Urinary bladder (tissue), 4 donors: ENCODE results near the gene TRIM31. TPM values are rescaled to one million over a fixed set of nuclear protein-coding genes. Genes with fewer than 3 reads are reported as not detected.

Experiments used
- DNase-seq: peaks from one replicate; pipeline ENCODE4 v3.0.0-alpha.2; 2015; ENCODE audit errors: extremely low spot score
- H3K27ac ChIP-seq: one replicate; pipeline ENCODE4 v1.5.1; 2013; ENCODE audit warnings: low read depth, mild to moderate bottlenecking, moderate library complexity
- H3K36me3 ChIP-seq: one replicate; pipeline ENCODE4 v1.6.1; 2013; ENCODE audit warnings: mild to moderate bottlenecking, moderate library complexity; ENCODE audit not compliant: insufficient read depth
- H3K4me1 ChIP-seq: one replicate; pipeline ENCODE4 v1.6.1; 2013; ENCODE audit warnings: mild to moderate bottlenecking, moderate library complexity; ENCODE audit not compliant: insufficient read depth
- H3K4me3 ChIP-seq: one replicate; pipeline ENCODE4 v1.5.1; 2013; ENCODE audit warnings: low read depth, low read length
- WGBS: extraction: QIAGEN DNeasy Blood & Tissue Kit; methylation state at CpG from one replicate; pipeline ENCODE4 v1.1.7; 2013; 5-methylcytosine and 5-hydroxymethylcytosine counted together
- polyA plus RNA-seq: library from polyadenylated mRNA; stranded (reverse); fragments of 200-250 nt; gene quantifications from one replicate; pipeline ENCODE4 v1.2.3, GENCODE V29; 2013
- total RNA-seq: library from RNA; depleted of rRNA; stranded (reverse); fragments of >200 nt; gene quantifications from one replicate; pipeline ENCODE4 v1.2.3, GENCODE V29; 2014
- donor health status: healthy with polysubstance abuse.
- donor health status: healthy.

The TRIM31 gene
- total and polyA plus RNA-seq, 2 donors: 1.3 to 9.6 TPM

DNA sequence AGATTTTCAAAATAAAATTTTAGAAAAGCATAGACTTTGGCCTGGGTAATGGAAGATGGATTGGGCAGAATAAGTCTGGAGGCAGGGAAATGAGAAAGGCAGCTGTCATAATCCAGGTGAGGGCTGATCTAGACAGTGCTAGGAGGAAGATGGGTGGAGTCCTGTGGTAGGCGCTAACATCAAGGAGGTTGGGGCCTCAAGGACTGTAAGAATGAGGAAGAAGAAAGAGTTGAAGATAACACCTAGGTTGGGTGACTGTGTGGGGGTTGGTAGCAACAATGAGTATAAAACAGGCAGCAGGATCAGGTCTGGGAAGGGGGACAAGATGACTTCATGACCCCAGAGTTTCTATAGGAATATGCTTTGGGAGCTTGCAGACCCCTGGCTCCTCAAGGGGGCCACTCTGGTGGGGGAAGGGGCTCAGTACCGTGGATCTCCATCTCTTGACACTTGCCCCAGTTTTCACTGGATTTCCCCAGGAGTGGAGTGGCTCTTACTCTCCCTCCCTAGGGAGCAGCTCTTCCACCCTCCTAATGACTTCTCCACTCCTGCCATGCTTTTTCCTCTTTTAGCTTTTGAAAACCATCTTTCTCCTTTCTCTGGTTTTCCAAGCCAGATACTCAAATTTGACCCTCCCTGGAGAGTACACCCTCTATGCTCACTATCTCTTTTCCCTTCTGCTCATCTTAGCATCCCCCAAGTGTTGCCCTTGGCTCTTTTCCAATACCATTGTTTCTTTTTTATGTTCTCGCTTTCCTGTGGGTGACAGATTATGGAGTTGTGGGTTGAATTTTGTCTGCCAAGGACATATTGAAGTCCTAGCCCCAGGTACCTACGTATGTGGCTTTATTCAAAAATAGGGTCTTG, 14.8 kb downstream of the TRIM31 start:
- no peak overlapping the region for H3K27ac ChIP-seq
- no peaks in the 10 kb centered on the region for H3K36me3 ChIP-seq
- H3K4me3 ChIP-seq: no peak overlapping the region
- no peaks in the 10 kb centered on the region for H3K4me1 ChIP-seq
- 70% methylated on average over 4 of the region's 4 CpGs for WGBS
- no peak for DNase-seq

DNA sequence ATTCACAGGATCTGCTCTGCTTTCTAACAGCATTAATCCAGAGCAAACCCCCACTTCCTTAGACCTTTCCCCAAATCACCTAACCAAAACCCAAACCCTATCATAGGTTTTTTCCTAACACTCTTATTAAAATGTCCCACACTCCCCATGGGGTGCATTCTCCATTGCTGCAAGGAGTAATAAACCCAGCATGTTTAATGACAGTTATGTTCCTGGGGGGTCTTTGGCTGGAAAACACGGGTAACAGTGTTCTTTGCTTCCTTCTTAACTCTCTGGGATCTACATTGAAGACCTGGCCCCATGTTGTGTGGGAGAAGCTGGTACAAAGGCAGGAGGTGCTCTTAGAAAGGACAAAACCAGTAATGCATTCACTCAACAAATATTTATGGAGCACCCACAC, 16.1 kb downstream of the TRIM31 start:
- H3K27ac ChIP-seq: no peak overlapping the region
- H3K4me3 ChIP-seq: no peak overlapping the region
- no peaks in the 10 kb centered on the region for H3K36me3 ChIP-seq
- H3K4me1 ChIP-seq: no peaks in the 10 kb centered on the region
- no peak for DNase-seq
- WGBS: 30% methylated on average over 1 of the region's 1 CpG

DNA sequence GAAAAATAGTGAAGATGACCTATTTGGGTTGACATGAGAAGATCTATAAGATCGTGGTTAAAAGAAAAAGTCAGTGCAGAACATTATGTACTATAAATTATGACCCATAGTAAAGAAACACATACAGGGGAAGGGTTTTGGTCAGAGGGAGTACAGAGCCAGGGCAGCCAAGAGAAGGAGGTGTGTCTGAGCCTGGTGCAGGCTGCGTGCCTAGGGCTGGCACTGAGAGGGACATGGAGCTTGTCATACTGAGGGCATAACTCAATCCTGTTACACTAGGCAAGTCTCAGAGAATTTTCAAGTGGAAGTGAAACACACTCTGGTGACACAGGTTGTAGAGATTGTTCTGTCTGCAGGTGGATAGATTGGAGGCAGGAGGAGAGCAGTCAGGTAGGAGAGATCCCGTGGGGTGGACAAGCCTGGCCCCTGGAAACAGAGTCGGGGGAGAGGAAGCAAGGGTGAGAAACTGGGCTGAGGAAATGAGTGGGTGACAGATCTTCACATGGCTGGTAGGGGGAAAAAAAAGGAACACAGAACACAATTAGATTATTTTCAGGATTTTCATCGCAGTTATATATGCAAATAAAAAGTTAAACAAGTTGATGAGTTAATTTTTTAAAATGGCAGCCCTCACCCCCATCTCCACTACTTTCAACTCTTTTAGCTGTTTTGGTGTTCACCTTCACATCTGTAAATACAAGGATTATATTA, 18.8 kb downstream of the TRIM31 start:
- Histone ChIP-seq H3K4me1 (no peaks in the 10 kb centered on the region), H3K27ac (no peak overlapping the region), H3K4me3 (no peak overlapping the region), H3K36me3 (no peaks in the 10 kb centered on the region)
- WGBS: 74% methylated on average over 5 of the region's 5 CpGs
- no peak for DNase-seq

DNA sequence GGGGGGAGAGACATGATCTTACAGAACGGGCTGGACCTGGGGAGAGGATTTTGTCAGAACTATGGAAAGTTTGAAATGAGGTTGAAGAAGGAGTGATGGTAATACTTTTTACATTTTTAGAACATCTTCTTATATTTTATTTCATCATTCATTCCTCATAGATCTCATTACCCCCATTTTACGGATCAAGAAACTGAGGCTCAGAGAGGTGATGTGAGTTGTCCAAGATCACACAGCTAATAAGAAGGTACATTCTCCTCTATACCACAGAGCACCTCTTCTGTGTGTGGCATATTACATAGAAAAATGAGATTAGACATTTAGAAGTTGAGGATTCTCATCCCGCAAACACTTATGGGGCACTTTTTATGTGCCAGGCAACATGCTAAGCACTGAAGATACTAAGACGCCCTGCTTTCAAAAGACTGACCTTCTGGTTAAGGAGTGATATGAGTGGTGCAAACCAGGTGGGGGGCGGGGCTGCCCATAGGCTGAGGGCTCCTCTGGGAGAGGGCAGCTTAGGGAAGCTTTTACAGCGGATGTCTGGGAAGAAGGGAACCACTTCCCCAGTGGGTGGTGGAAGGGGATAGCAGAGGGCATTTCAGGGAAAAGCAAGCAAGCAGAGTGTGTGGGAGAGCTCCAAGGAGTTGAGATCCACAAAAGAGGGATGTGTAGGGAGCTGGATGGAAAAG, 19.9 kb downstream of the TRIM31 start:
- Histone ChIP-seq H3K4me3 (no peak overlapping the region), H3K36me3 (no peaks in the 10 kb centered on the region), H3K4me1 (no peaks in the 10 kb centered on the region), H3K27ac (no peak overlapping the region)
- no peak for DNase-seq
- 64% methylated on average over 6 of the region's 6 CpGs for WGBS

DNA sequence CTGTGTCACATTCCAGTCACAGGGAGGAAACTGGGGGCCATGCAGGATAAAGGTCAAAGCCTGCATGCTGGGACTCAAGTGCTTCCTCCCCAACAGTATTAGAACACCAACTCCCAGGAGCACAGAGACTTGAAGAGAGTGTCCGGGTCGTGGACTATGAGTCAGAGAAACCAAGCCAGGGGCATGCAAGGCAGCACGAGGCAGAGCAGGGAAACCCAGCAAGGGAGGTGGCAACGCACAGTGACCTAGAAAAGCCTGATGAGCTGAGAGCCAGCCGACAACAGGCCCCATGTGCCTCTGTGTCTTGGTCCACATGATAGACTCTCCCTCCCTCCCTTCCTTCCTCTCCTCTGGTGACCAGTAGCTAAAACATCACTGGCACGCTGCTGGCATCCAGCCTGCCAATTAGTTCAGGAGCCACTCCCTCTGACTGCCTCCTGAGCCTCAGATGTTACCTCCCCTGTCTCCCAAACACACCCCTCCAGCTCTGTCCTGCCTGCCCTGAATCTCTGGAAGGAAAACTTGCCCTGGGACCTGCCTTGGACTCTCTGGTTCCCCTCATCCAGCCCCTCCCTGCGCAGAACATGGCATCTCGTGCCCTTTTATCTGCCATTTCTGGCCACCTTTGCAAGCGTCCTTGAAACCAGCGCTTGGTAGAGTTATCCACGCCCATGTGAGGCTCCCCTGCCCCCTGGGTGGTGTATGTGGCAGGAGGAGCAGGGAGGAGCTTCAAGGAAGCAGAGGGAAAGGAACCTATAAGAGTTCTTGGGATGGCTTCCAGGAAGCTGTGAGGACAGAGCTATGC, 21.1 kb downstream of the TRIM31 start:
- no peak for DNase-seq
- Histone ChIP-seq H3K4me3 (no peak overlapping the region), H3K27ac (no peak overlapping the region), H3K36me3 (no peaks in the 10 kb centered on the region), H3K4me1 (no peaks in the 10 kb centered on the region)
- 47% methylated on average over 11 of the region's 11 CpGs for WGBS

DNA sequence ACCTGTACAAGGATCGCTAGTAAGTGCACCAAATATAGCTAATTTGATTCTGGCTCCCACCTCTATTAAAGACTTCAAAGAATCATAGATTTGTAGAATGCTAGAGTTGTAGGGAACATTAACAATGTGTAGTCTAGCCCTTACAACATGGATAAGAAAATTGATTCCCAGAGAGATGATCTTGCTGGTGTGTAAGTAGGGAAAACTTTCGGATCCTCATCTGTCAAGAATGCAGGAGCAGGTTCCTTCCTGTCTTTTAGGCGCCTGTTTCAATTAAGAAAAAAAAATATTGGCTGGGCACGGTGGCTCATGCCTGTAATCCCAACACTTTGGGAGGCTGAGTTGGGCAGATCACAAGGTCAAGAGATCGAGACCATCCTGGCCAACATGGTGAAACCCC, 25.0 kb downstream of the TRIM31 start:
- H3K36me3 ChIP-seq: no peaks in the 10 kb centered on the region
- no peak for DNase-seq
- H3K4me1 ChIP-seq: no peaks in the 10 kb centered on the region
- H3K27ac ChIP-seq: no peak overlapping the region
- 67% methylated on average over 5 of the region's 5 CpGs for WGBS
- no peak overlapping the region for H3K4me3 ChIP-seq

DNA sequence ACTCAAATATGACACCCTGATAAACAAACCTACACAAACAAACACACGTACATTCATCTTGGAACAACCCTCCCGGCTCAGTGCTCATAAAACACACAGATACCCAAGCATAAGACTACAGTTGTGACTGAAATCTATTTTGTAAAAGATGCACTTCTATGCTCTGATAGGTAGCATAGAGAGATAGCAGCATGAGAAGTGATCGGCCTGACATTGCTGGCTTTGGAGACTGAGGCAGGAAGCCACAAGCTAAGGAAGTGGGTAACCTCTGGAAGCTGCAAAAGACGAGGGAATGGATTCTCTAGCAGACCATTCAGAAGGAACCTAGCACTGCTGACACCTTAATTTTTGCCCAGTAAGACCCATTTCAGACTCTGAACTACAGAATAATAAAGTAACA, 35.7 kb downstream of the TRIM31 start:
- Histone ChIP-seq H3K4me1 (no peaks in the 10 kb centered on the region), H3K36me3 (no peaks in the 10 kb centered on the region), H3K27ac (no peak overlapping the region), H3K4me3 (no peak overlapping the region)
- WGBS: 37% methylated on average over 4 of the region's 4 CpGs
- DNase-seq: no peak

DNA sequence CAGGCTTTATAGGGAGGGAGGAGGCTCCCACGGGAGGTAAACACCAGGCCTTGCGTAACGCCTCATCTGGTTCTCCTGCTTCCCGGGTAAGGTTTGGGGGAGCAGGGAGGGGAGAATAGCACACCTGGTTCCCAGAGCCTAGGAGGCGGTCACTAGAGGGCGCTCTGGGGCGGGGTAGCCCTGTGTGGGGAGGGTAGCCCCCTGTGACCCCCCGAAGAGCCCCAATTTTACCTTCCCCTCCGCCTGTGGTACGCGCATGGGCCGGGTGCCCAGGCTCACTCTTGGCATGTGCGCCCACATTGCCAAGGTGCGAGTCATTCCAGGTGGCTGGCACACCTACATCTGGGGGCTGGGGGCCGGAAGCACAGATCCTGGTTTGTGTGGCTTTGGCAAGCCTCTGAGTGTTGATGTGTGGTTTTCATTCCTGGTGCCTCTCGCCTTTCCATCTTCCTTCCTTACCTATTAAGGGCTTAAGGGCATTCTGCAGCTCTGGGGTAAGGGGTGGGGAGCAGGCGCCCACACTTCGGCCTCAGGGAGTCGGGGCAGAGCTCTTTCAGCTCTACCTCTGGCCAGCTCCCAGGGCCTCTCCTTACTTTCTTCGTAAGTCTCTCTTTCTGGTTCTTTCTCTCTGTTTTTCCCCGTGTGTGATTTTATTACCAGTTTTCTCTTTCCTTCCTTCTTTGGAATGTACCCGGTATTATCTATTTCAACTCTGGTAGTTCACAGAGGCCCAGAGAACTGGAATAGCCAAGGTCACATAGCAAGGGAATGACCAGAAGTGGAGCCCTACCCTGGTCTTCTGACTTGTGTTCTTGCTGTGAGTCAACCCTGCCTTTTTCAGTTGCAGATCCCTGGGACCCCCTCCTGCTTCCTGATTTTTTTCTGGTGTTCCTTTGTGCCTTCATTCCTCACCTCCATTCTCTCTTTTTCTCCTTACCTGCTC, 36.8 kb downstream of the TRIM31 start:
- Histone ChIP-seq H3K4me1 (no peaks in the 10 kb centered on the region), H3K4me3 (peak overlapping the region; percentile 34), H3K27ac (no peak overlapping the region), H3K36me3 (no peaks in the 10 kb centered on the region)
- 29% methylated on average over 22 of the region's 22 CpGs for WGBS
- DNase-seq: no peak

DNA sequence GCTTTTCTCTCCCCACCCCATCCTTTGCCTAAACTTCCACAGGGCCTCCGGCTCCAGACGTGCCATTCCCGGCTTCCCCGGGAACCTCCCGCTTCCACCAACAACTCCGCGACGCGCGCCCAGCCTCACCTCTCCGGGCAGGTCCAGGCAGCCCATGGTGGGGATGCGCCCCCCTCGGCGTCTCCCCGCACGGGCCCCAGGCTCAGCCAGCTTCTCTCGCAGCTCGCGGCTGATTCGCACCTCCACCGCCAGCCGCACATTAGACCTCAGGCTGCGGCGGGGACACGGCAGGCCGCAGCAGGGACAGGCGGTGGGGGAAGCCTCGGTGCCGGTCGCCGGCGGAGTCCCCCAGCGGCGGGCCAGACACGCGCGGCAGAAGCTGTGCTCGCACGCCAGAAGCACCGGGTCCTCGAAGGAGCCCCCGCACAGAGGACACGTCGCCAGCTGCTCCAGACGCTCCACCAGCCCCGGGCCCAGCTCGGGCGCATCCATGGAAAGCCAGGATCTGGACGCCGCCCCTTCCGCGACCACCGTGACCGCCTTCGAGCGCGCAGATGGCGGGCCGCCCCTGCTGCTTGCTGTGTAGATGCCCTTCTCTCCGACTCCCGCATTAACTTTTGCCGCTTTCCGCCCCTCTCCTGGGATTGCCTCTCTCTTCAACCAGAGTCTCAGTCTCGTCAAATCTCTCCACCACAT, 37.6 kb downstream of the TRIM31 start, which contains the start of gene RNF39:
Gene RNF39, minus strand, starts transcription at position 676 of the 696 bp plus-strand sequence. Its CDS starts 184 bp downstream, at position 492.
- 1% methylated on average over 64 of the region's 64 CpGs for WGBS
- no peak within 1 kb of the TSS for H3K27ac ChIP-seq
- peak within 1 kb of the TSS; percentile 34 for H3K4me3 ChIP-seq

DNA sequence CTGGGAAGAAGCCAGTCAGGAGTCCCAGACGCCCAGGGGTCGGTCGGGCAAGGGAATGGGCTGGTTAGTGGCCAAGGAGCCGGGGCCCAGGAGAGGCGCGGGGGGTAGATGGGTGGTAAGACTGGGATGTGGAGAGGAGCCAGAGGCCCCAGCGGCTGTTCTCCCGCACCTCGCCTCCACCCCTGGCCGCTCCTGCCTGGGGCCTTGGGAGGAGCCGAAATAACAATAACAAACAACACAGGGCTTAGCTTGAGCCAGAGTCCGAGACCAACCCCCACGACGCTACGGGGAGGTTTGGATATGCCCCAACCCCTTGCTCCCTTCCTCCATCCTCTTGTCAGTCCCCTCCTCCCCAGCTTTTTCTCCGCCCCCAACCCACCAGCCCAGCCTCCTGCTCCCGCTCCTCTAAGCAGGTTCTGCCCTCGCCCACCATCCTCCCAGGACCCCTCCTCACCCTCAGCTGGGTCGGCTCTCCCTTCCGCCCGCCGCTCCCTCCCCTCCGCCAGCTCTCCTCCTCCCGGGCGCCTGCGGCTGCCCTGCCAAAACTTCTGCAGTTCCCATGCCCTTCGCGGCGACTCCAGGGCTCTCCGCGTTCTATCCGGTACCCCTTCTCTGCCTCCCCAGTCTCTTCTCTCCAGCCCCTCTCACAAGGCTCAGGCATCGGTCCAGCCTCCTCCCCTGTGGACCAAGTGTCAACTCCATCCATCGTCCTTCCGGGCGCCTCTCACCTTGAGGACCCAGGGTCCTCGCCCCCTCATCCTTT, 38.4 kb downstream of the TRIM31 start:
- peak overlapping the region; percentile 34 for H3K4me3 ChIP-seq
- no peak overlapping the region for H3K27ac ChIP-seq
- no peaks in the 10 kb centered on the region for H3K4me1 ChIP-seq
- WGBS: 3% methylated on average over 37 of the region's 37 CpGs
- no peak for DNase-seq
- no peaks in the 10 kb centered on the region for H3K36me3 ChIP-seq

More for the DNA sequence above, 37.6 kb downstream of the TRIM31 start, which contains the start of gene RNF39:
- H3K36me3 ChIP-seq: no peaks in the 10 kb centered on the region
- no peaks in the 10 kb centered on the region for H3K4me1 ChIP-seq
- no peak for DNase-seq

DNA sequence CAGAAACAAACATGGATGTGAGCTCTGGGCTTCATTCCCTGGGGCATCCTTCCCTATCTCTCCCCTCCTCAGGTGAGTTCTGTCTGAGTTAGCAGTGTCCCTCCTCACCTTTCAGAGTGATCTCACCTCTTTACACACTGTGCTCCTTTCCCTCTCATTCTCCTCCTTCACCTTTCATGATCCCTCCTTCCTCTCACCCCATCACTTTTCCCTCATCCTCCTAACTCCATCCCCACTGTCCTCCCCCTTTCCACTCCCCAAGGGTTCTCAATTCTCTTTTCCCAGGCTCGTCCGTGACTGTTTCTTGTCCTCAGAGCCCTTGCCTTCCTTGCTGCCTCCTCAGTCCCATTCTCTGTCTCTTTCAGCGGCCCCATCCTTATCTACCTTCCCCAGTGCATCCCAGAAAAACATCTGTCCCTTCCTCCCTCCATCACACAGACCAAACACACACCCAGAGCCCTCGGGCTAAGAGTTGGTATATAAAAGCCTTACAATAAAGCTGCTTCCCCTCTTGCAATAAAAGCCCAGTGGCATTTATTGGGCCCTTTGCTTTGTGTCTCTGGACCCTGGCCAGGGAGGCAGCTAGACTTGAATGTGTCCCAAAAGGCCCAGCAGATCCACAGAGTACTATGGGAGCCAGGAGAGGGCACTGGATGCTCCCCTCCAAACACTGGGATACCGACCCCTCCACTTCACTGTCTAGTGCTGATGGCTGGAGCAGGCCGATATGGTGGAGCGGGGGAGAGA, 39.2 kb downstream of the TRIM31 start:
- no peak for DNase-seq
- H3K27ac ChIP-seq: no peak overlapping the region
- no peak overlapping the region for H3K4me3 ChIP-seq
- no peaks in the 10 kb centered on the region for H3K36me3 ChIP-seq
- 47% methylated on average over 7 of the region's 7 CpGs for WGBS
- H3K4me1 ChIP-seq: no peaks in the 10 kb centered on the region
